Brain microvascular endothelial cell (primary cell): ENCODE measurements around the gene RSAD1.

Experiments used
- DNase-seq: peaks from one replicate; pipeline ENCODE4 v3.0.0-alpha.2; 2020
- H3K27ac ChIP-seq: fragments of 250-450 bp; sonication (Bioruptor Pico); 2 replicates; pipeline ENCODE4 v1.5.1; 2020; ENCODE audit warnings: mild to moderate bottlenecking, moderate library complexity
- H3K27me3 ChIP-seq: fragments of 250-450 bp; sonication (Bioruptor Pico); replicated peaks from 2 replicates; pipeline ENCODE4 v1.5.1; 2020; ENCODE audit warnings: mild to moderate bottlenecking
- H3K36me3 ChIP-seq: fragments of 250-450 bp; sonication (Bioruptor Pico); replicated peaks from 2 replicates; pipeline ENCODE4 v1.5.1; 2020; ENCODE audit warnings: mild to moderate bottlenecking
- H3K4me3 ChIP-seq: 2 replicates; pipeline ENCODE4 v1.5.1; 2011; ENCODE audit warnings: low read depth, mild to moderate bottlenecking, control low read depth, low read length, moderate library complexity
- CTCF ChIP-seq: IDR thresholded peaks from 2 replicates; pipeline ENCODE4 v1.5.1; 2011; ENCODE audit warnings: low read depth, mild to moderate bottlenecking, moderate library complexity, low read length, control low read depth, inconsistent platforms; ENCODE audit errors: missing control alignments
- in situ Hi-C: cut with HindIII; loops from 2 replicates; pipeline ENCODE4 v1.10.0; 2017; ENCODE audit warnings: low sequenced_read_pairs, low pct_ligation_motif_present

The RSAD1 gene

GRCh38 chr17:50478391-50479381, at the start of gene RSAD1:
TSS of gene RSAD1 (plus strand) at chr17:50478860. CDS start at chr17:50478885, 25 bp downstream.
- Histone ChIP-seq H3K36me3 (peaks cover 7% of the 10 kb centered on the region), H3K4me3 (peak within 1 kb of the TSS; percentile 80), H3K27ac (peak within 1 kb of the TSS; percentile 24), H3K27me3 (peaks cover 3% of the 10 kb centered on the region)
- DNase-seq = peak; percentile 68
- in situ Hi-C loops = no loop called here
- TF ChIP-seq CTCF = peak; percentile 58

GRCh38 chr17:50429793-50430192, 48.9 kb upstream of the RSAD1 start:
- DNase-seq = no peak
- in situ Hi-C loops = no loop called here
- TF ChIP-seq CTCF = no peak

DNA sequence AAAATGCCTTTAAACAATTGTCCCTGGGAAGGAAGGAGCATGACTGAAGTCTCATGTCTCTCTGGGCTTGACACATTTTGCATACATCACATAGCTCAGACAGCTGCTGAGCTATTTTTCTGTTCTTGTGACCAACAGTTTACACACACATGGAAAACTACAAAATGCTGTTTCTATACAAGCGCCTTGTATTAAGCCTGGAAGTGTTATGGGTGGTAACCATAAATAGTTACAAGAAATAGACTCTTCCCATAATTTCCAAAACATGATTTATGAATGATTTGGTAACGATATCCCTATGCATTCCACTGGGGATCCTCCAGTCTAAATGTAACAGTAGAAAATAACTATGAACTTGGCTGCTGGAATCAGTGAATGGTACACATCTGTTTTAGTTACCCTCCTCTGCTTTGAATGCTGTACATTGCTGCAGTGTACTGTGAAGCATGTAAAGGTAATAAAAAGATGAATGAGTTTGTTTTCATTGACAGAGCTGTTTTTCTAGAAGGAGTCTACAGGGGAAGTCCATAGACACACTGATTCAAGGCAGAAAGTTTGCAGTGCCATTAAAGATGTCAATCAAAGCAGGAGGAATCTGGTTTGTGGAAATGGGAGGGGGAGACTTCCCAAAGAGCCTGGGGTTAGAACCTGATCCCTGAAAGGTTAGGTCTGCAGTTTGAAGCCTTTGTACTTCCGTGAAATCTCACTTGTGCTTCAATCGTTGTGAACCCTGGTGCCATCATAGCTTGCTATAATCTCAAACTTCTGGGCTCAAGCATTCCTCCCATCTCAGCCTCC, 47.6 kb upstream of the RSAD1 start:
- TF ChIP-seq CTCF = no peak
- Histone ChIP-seq H3K4me3 (no peak overlapping the region), H3K27me3 (no peaks in the 10 kb centered on the region), H3K36me3 (no peaks in the 10 kb centered on the region), H3K27ac (no peak overlapping the region)
- in situ Hi-C loops = no loop called here
- no peak for DNase-seq

More at GRCh38 chr17:50429793-50430192, 48.9 kb upstream of the RSAD1 start:
- Histone ChIP-seq H3K27me3 (no peaks in the 10 kb centered on the region), H3K36me3 (no peaks in the 10 kb centered on the region), H3K27ac (no peak overlapping the region), H3K4me3 (no peak overlapping the region)

DNA sequence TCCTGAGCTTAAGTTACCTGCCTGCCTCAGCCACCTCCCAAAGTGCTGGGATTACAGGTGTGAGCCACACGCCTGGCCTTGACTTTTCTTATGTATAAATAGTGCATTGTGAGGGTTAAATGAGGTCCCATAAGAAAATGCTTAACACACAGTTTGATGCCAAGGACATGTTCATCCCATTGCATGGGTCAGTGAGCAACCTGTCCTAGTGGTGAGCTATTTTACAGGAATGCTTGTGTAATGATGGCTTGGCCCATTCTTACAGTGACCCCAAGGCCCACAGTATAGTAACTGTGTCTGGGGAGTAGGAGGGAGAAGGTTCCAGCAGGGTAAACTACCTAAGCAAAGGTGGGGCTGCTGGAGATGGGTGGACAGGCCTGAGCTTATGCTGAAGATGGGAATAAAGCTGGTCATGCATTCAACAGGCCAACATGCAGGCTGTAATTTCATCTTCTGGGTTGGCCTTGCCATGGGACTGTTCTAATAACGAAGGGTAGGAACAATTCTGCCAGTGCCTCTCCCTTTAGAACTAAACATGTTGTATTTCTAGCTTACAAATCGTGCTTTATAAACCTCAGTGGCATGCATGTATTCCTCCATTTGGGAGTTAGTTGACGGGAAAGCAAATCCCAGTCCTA, 46.4 kb upstream of the RSAD1 start:
- no peak overlapping the region for H3K27ac ChIP-seq
- DNase-seq = no peak
- H3K36me3 ChIP-seq = no peaks in the 10 kb centered on the region
- no peak for TF ChIP-seq CTCF
- in situ Hi-C loops = no loop called here
- H3K4me3 ChIP-seq = no peak overlapping the region
- no peaks in the 10 kb centered on the region for H3K27me3 ChIP-seq

GRCh38 chr17:50437409-50437808, 41.3 kb upstream of the RSAD1 start:
- TF ChIP-seq CTCF = no peak
- DNase-seq = no peak
- Histone ChIP-seq H3K36me3 (no peaks in the 10 kb centered on the region), H3K4me3 (no peak overlapping the region), H3K27ac (no peak overlapping the region), H3K27me3 (no peaks in the 10 kb centered on the region)
- in situ Hi-C loops = no loop called here
